Adrenal gland (tissue), 12 donors: ENCODE measurements around the gene SETBP1. TPM values are rescaled to one million over a fixed set of nuclear protein-coding genes. Genes with fewer than 3 reads are reported as not detected.
"Not testable (repeated sequence)": the region's sequence is repeated elsewhere in the genome, so short reads cannot be mapped to it uniquely, and the experiment has no call there.

ENCODE experiments used
- DNase-seq, 7 donors: peaks; one replicate each; pipeline ENCODE4 v3.0.0-alpha.2; 2019 to 2020
- H3K27ac ChIP-seq, 5 donors: fragments of 200-600 bp; sonication (generic) in 4 of 5; 1 replicate in 3 of 5; 2 replicates in 2 of 5; pipeline versions ENCODE4 v1.5.1 to v1.8.0; 2016 to 2020; ENCODE audit warnings: mild to moderate bottlenecking in 1 of 5
- H3K27me3 ChIP-seq: fragments of 200-600 bp; 2 replicates; pipeline ENCODE4 v1.8.0; 2021
- H3K36me3 ChIP-seq, 2 donors: fragments of 200-600 bp; replicated peaks in 1 of 2; 1 replicate in 1 of 2; 2 replicates in 1 of 2; pipeline versions ENCODE4 v1.5.1 to v1.8.0; 2018 to 2022
- H3K4me1 ChIP-seq, 2 donors: fragments of 200-600 bp; replicated peaks in 1 of 2; 1 replicate in 1 of 2; 2 replicates in 1 of 2; pipeline versions ENCODE4 v1.5.1 to v1.8.0; 2018 to 2021
- H3K4me3 ChIP-seq, 4 donors: fragments of 200-600 bp; sonication (generic) in 3 of 4; one replicate each; pipeline ENCODE4 v1.5.1; 2016 to 2018
- H3K9me3 ChIP-seq, 3 donors: fragments of 200-600 bp; sonication (generic) in 1 of 3; replicated peaks in 1 of 3; 1 replicate in 2 of 3; 2 replicates in 1 of 3; pipeline versions ENCODE4 v1.5.1 to v1.8.0; 2016 to 2021
- POLR2A ChIP-seq, 2 donors: fragments of 450-650 bp; IDR thresholded peaks; one replicate each; pipeline ENCODE4 v1.6.1; 2017; ENCODE audit warnings: antibody characterized with exemption in 2 of 2, mild to moderate bottlenecking in 2 of 2, moderate library complexity in 1 of 2
- WGBS, 4 donors: extraction: QIAGEN DNeasy Blood & Tissue Kit in 2 of 4; methylation state at CpG; one replicate each; pipeline versions ENCODE4 v1.1.5 to v1.1.7; 2013 to 2017; 5-methylcytosine and 5-hydroxymethylcytosine counted together
- intact Hi-C, 2 donors: fragments of 100-400 bp; cut with DNase I; formaldehyde crosslinking; loops; one replicate each; pipeline versions ENCODE4 v1.14.1 to v1.15.0; 2022 to 2023
- polyA plus RNA-seq, 3 donors: library from polyadenylated mRNA; stranded (reverse); fragments of 200-250 nt in 2 of 3; fragments of 350-450 nt in 1 of 3; fragmentation: Illumina TruSeq in 1 of 3; extraction: RNeasy Lipid Tissue Mini Kit (QIAGEN cat#74804) in 1 of 3; gene quantifications; one replicate each; pipeline ENCODE4 v1.2.3, GENCODE V29; 2013 to 2014
- total RNA-seq, 9 donors: library from RNA; depleted of rRNA in 4 of 9; stranded (reverse); fragments of >200 nt in 4 of 9; fragments of 120-200 nt in 1 of 9; fragmentation: NEBNext Ultra II Directional in 1 of 9; extraction: Animal tissue kit (Norgen Biotek cat#: 25700) in 1 of 9; gene quantifications; one replicate each; pipeline versions ENCODE4 v1.1.0 to v1.2.4, GENCODE V29; 2013 to 2023
- TF ChIP-seq, protein P1 (sequence below), 6 experiments: fragments of 450-650 bp in 4 of 6; fragments of 200-600 bp in 2 of 6; sonication (generic) in 1 of 6; IDR thresholded peaks; 1 replicate in 5 of 6; 2 replicates in 1 of 6; pipeline versions ENCODE4 v1.5.1 to v1.8.0; 2016 to 2021; ENCODE audit warnings: antibody characterized with exemption in 6 of 6, mild to moderate bottlenecking in 2 of 6, moderate library complexity in 1 of 6
- donor health status: healthy with polysubstance abuse.
- donor health status: Bipolar disorder and iron deficiency.
- donor health status: DM: yes; HTN: yes; CAD: no.
- donor health status: DM: no; HTN: no; CAD: no.
- donor health status: DM: no; HTN: no; CAD: no.
- donor health status: DM: yes; HTN: yes; CAD: no.

Gene SETBP1
- total and polyA plus RNA-seq, 12 donors: 1.2 to 18.0 (median 9.4) TPM

- intact Hi-C loops: no loop called here
- WGBS, 4 donors: 74 to 94% (median 85%) methylated on average over 3 of the region's 3 CpGs
- no peak overlapping the region for H3K27ac ChIP-seq
- peak in 3 of 7 donors; percentile 20 to 65 (median 36) for DNase-seq
- peaks cover 0 to 16% of the 10 kb centered on the region in 2 donors for H3K4me1 ChIP-seq
- no peaks in the 10 kb centered on the region for H3K36me3 ChIP-seq
- no peaks in the 10 kb centered on the region for H3K27me3 ChIP-seq
- H3K4me3 ChIP-seq: no peak overlapping the region
- no peaks in the 10 kb centered on the region for H3K9me3 ChIP-seq
- no peak for TF ChIP-seq POLR2A (IDR thresholded peaks at IDR 0.05)
- TF ChIP-seq, protein P1, sequence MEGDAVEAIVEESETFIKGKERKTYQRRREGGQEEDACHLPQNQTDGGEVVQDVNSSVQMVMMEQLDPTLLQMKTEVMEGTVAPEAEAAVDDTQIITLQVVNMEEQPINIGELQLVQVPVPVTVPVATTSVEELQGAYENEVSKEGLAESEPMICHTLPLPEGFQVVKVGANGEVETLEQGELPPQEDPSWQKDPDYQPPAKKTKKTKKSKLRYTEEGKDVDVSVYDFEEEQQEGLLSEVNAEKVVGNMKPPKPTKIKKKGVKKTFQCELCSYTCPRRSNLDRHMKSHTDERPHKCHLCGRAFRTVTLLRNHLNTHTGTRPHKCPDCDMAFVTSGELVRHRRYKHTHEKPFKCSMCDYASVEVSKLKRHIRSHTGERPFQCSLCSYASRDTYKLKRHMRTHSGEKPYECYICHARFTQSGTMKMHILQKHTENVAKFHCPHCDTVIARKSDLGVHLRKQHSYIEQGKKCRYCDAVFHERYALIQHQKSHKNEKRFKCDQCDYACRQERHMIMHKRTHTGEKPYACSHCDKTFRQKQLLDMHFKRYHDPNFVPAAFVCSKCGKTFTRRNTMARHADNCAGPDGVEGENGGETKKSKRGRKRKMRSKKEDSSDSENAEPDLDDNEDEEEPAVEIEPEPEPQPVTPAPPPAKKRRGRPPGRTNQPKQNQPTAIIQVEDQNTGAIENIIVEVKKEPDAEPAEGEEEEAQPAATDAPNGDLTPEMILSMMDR (IDR thresholded peaks at IDR 0.05): no peak
Observed at GRCh38 chr18:44719519-44720060, 38.9 kb downstream of the SETBP1 start.

DNA sequence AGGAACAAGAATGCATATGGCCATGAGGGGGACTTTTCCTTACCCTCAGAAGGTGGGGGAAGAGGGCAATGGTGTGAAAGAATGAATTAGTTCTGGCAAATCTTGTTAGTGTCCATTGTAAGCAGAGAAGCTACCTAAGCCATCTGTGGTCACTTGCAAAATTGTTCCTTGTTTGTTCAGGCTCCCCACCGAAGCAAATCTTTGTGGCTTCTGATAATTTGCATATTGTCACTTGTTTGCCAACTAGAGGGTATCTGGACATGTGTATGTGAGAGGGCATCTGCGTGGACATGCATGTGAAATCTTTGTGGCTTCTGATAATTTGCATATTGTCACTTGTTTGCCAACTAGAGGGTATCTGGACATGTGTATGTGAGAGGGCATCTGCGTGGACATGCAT is 41.1 kb downstream of the SETBP1 start:
- intact Hi-C loops, H3K9me3 ChIP-seq, H3K27ac ChIP-seq, H3K36me3 ChIP-seq, DNase-seq, H3K4me3 ChIP-seq, H3K27me3 ChIP-seq: not testable (repeated sequence)
- 86 to 88% (median 87%) methylated on average over 3 of the region's 3 CpGs for WGBS, 4 donors
- peaks cover 2 to 37% of the 10 kb centered on the region in 2 donors for H3K4me1 ChIP-seq

DNA sequence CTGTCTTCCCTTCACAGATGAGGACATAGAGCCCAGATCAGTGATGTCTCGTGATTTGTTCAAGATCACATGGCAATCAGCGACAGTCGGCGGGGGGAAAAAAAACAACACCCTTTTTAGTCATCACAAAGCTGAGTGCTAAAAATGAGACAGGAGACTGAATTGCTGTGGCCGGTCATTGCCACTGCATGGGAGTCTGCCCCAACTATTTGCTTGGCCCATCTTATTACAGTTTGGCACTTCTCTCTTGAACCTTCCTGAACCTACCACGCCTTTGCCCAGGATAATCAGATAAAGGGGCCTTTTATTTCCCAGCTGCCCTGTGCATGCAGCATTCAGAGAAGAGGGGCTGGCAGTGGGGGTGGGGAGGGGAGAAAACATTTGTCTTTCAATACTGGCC is 42.7 kb downstream of the SETBP1 start:
- Histone ChIP-seq H3K9me3 (no peaks in the 10 kb centered on the region), H3K27me3 (no peaks in the 10 kb centered on the region), H3K27ac (peak overlapping the region in 1 of 5 donors; percentile 40), H3K4me1 (peaks cover 2 to 37% of the 10 kb centered on the region in 2 donors), H3K4me3 (no peak overlapping the region), H3K36me3 (no peaks in the 10 kb centered on the region)
- intact Hi-C loops: no loop called here
- 66 to 78% (median 70%) methylated on average over 6 of the region's 6 CpGs for WGBS, 4 donors
- no peak for TF ChIP-seq POLR2A (IDR thresholded peaks at IDR 0.05)
- TF ChIP-seq, protein P1 (IDR thresholded peaks at IDR 0.05): no peak
- DNase-seq: no peak

GRCh38 chr18:44724105-44724778 is 43.6 kb downstream of the SETBP1 start:
- H3K4me3 ChIP-seq: no peak overlapping the region
- TF ChIP-seq, protein P1 (IDR thresholded peaks at IDR 0.05): no peak
- no peak for TF ChIP-seq POLR2A (IDR thresholded peaks at IDR 0.05)
- peak overlapping the region in 1 of 5 donors; percentile 40 for H3K27ac ChIP-seq
- no peaks in the 10 kb centered on the region for H3K9me3 ChIP-seq
- H3K36me3 ChIP-seq: no peaks in the 10 kb centered on the region
- no peaks in the 10 kb centered on the region for H3K27me3 ChIP-seq
- 70 to 83% (median 79%) methylated on average over 1 of the region's 1 CpG for WGBS, 4 donors
- peaks cover 2 to 37% of the 10 kb centered on the region in 2 donors for H3K4me1 ChIP-seq
- intact Hi-C loops: no loop called here
- no peak for DNase-seq
